GM21619 (cell line): Measurements from ENCODE around the gene WFDC6.

Experiments used
- ATAC-seq: cut with Tn5 transposase; IDR thresholded peaks from one replicate; pipeline ENCODE4 v1.9.1; 2021; ENCODE audit not compliant: unreplicated experiment

The WFDC6 gene

DNA sequence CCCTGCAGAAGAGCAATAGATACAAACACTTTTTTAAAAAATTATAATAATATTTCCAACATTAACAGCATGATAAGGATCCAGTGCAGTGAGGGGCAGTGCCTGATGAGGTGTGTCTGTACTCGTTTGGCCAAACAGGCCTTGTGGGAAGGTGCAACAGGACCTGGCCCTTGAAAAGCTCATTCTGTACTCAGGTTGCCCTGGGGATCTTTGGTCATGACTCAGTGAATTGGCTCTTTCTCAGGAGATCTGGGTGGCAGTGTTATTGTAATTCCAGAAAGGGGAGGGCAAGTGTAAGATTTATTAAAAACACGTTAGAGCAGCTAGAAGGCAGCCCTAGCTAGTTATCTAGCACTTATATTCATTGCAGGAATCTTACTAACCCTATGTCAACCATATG is 21.0 kb downstream of the WFDC6 start:
- no peak for ATAC-seq

DNA sequence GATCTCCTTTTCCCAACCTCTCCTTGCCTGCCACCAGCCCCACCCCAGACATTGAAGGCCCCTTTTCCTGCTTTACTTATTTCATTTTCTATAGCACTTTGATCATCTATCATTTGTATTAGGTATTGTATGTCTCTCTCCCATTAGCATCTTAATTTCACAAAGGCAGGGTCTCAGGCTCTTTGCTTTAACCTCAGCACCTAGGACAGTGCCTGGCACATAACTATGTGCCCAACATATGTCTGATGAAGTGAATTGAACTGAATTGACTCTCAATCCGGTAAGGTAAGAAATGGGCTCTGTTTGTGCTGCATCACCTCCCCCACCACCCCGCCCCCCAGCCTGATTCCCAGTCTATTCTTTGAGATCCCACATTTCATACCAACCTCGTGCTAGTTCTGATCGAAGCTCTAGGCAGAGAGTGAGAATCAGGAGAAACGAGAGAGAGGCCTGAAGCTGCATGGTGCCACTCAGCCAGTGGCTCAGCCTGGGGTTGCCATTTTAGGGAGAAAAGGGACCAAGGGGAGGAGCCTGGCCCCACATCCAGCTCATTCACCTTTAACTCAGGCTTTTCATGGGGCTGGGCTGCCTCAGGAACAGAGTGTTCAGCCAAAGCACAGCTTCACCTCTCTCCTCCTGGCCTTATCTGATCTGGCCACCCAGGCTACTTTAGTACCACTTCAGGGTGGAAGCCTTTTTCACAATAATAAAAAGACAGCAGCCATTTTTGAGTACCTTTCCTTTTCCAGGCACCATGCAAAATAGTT is 24.0 kb downstream of the WFDC6 start, which contains the start of gene SPINT3:
SPINT3 (minus strand) TSS at position 476 of the 767 bp plus-strand sequence; CDS start at position 462, 14 bp downstream.
- ATAC-seq: no peak

DNA sequence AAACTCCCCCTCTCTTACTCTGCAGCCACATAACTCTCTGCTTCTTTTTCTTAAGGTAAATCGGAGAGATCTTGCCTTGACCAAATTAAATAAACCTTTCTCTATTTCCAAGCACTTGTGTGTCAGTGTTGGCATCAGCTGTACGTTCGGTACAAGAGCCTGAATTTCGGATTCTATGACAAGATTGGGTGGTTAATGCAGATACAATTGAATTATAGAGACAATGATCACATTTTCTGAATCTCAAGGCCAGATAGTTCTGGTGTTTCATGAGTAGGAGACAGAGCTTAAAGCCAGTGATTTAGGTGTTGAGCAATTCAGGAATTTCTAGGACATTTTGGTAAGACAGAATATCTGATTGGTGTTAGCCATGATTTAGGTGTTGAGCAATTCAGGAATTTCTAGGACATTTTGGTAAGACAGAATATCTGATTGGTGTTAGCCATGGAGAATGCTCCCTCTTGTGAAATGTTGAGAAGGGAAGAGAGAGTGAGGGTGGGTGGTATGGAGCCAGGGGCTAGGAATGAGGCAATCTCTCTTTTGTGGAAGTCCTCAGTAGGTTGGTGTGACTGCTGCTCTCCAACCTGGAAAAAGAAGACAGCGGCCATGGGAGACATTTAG is 28.9 kb downstream of the WFDC6 start:
- no peak for ATAC-seq

DNA sequence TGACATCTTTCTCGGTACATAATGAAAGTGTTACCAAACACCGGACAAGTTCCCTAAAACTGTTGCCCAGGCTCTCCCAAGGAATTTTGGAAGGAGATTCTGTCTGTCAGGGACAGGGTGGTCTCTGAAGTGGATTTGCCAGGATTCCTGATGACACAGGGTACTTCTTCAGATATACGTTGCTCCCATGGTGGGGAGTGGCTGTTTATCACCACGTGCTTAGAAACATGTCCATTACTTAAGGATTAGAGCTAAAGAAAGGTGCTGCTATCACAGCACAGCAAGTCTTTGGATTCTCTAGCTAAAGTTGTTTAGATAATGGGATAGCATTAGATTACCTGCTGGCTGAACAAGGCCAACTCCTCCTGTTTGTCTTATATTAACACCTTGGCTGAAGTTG is 30.2 kb downstream of the WFDC6 start:
- no peak for ATAC-seq

DNA sequence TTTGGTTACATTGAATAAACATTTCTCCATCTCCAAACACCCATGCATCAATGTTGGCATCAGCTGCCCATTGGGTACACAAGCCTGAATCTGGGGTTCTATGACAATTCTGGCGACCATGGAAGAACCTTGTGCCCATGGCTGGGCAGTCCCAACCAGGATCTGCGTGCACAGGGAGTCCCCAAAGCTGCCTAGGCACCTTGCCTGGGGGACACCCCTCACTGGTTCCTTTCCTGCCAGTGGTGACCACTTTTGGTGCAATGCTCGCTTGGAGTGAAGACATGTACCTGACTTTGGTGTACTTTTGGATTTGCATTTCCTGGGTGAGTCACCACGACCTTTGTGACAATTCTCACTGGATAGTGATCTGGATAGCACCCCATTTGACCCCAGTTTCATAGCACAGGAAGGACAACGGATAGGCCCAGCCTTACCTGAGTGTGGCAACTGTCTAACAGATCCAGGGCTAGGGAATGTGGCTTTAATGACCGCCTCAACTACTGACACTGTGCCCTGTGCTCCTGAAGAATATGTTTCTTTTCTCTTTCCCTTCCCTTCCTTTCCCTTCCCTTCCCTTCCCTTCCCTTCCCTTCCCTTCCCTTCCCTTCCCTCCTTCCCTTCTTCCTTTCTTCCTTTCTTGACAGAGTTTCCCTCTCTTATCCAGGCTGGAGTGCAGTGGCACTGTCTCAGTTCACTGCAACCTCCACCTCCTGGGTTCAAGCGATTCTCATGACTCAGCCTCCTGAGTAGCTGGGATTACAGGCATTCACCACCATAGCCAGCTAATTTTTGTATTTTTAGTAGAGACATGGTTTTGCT is 31.0 kb downstream of the WFDC6 start:
- ATAC-seq: no peak

DNA sequence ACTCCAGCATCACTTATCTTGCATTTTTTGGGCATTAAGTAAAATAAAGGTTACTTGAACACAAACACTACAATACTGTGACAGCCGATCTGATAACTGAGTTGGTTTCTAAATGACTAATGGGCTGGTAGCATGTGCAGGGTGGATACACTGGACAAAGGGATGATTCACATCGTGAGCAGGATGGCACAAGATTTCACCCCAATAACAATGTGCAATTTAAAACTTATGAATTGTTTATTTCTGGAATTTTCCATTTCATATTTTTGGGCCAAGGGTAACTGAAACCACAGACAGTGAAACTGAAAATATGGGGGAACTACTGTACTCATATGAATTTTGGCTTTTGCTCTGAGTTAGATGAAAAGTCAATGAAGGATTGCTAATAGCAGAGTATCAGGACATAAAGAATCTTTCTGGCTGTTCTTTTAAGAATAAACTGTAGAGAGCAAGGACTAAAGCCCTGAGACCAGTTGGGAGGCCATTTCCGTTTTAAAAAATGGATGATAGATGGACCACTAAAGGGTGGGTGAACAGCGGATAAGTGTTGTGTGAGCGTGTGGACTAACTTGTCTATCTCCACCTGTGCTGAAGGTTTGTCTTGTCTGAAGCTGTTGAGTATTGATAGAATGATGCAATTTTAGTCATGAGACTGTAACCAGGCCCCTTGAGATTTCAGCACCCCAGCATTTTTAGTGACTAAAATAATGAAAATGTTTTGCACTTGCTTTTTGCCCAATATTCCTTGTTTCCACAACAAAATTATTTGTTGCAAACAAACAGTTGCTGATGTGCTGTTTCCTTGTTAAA is 32.1 kb downstream of the WFDC6 start:
- ATAC-seq: no peak

DNA sequence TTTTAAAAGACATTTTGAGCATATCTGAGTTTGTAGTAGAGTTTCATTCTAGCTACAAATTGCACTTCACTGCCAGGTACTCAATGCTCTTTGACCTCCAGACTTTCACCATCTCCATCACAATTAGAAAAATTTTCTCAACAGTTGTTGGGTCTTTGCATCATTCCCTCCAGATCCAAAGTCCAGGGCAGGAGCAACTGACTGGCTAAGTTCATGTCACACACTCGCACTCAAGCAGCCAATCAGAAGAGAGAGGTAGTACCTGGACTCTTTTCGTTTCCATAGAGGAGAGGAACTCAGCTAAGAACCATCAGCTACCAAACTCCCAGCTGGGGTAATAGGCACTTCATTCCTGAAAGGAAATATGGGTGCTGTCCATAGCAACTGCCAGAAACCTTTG is 32.9 kb downstream of the WFDC6 start:
- no peak for ATAC-seq

DNA sequence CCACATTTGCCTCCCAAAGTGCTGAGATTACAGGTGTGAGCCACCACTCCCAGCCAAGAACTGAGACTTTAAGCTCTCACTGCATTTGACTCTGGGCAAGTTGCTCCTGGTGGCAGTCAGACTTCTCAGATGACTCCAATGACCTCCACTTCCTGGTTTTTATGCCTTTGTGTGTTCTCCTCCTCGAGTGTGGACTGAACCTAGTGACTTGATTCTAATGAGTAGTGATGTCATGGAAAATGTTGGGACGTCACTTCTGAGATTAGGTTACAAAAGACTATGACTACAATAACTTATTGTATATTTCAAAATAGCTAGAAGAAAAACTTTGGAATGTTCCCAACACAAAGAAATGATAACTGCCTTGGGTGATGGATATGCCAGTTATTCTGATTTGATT is 35.9 kb downstream of the WFDC6 start:
- no peak for ATAC-seq

DNA sequence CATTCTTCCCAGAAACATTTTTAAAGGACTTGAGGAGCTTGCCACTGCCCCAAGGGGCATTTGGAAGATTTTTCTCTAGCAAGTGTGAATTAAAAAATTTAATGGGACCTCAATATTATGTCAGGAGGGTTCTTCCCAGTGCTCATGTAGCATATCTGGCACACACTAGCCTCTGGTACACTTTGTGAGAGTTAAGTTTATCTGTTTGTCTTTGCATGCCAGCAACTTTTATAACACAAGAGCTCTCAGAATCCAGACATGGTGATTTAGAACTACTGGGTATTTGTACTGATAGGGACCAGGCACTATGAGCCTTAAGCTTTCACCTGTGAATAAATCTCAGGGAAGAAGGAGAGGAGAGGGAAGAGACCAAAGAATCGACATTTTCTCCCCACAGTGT is 36.7 kb downstream of the WFDC6 start:
- ATAC-seq: no peak

DNA sequence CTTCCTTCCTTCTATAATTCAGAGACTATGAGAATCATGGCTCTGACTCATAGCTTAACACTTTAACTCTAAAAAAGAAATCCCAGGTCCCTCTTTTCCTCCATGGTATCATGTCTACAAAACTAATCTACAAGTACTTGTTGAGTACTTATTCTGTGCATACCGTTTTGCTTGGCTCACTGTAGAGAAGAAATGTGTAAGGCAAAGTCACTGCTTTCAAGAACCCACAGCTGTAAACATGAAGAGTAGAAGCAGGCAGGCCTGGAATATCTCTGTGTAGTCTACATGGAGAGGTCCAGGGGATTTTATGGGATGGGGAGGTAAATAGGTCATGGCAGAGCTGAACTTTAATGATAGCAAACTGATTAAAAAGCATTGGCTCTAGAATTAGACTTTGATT is 37.7 kb downstream of the WFDC6 start:
- ATAC-seq: no peak

DNA sequence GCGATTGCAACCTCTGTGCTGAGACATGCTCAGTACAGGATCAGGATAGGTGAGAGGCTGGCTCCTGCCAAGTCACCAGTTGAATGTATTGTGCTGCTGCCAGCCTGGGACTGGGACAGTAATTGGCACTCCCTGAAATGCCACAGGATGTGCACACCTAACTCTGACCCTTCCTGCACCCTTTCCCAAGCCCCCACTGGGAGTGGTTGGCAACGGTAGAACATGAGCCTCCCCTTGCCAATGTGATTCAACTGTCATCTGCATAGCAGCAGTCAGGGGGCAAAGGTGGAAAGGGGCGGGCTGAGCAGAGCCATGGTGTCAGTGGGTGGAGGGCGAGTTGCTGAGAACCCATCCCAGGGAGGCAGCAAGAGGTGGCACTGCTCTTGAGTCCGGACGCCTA is 39.3 kb downstream of the WFDC6 start:
- no peak for ATAC-seq

DNA sequence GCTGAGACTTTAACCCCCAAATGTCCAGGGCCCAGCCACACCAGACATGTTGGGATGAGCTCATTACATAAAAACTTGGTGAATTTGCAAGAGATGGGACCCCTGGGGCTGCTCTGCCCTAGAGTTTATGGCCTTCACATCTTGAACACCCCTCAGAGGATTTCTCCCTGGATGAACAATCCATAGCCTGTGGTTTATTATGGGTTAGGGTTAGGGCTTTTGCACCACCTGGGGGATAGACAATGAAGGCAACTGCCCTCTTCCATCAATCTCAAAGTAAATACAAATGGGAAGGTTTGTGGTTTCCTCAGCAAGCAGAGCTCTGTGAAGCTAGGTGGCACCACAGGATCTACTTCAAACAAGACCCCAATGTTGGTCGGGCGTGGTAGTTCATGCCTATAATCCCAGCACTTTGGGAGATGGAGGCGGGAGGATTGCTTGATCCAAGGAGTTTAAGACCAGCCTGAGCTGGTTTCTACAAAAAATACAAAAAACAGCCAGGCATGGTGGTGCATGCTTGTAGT is 41.2 kb downstream of the WFDC6 start:
- ATAC-seq: no peak

DNA sequence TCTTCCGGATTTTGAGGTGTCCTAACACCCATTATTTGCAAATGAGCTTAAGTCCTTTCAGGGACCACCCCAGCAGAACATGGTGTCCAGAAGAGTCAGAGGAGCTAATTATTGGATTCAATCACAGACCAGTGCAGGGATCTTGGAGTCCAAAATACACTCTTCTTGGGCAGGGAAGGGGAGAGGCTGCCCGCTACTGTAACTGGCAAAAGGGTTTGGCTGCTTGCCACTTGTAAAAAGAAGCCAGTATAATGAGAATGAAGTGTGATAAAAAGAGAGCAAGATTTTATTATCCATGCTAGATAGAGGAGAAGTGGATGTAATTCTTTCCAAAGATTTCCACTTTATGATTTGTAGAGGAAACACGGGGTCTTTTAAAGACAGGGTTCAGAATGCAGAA is 43.1 kb downstream of the WFDC6 start:
- no peak for ATAC-seq

DNA sequence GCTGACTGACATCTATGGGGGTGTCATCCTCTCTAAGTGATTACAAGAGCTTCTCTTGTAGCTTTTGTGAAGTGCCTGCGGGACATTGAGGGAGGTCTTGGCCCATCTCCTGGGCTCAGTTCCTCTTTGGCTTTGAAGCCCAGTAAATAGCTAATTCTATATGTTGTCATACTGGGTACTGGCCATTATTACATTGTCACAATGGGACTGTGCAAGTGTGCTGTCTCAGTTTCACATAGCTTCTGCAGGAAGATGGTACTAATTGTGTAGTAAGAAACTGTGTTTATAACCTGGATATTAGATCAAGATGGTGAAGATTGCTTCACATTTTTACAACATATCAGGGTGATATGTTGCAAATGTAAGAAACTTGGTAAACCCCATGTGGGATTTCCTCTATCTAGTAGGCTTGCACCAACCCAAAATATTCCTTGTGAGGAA is 43.8 kb downstream of the WFDC6 start:
- no peak for ATAC-seq

DNA sequence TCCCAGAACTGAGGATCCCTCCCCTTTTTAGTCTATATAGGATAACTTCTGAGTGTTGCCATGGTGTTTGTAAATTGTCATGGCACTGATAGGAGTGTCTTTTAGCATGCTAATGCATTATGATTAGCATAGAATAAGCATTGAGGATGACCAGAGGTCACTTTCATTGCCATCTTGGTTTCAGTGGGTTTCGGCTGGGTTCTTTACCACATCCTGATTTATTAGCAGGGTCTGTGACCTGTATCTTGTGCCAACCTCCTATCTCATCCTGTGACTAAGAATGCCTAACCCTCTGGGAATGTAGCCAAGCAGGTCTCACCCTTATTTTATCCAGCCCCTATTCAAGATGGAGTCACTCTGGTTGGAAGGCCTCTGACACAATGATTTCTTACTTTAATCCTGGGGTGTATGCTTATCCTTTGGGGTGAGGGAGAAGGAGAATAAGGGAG is 50.2 kb downstream of the WFDC6 start:
- ATAC-seq: no peak

DNA sequence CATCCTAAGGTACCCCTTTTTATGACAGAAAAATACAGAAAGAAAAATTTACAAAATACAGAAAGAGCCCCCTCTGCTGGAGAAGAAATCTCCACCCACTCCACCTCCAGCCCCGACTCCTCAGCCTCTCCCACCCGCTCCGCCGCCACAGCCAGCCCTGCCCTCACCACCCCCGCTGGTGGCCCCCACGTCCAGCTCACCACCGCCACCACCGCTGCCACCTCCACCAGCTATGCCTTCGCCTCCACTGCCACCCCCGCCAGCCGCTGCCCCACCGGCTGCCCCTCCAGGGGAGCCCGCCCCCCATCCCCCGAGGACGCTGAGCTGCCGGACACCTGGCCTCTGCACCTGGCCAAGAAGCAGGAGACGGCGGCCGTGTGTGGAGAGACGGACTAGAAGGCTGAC is 52.0 kb downstream of the WFDC6 start:
- ATAC-seq: no peak

DNA sequence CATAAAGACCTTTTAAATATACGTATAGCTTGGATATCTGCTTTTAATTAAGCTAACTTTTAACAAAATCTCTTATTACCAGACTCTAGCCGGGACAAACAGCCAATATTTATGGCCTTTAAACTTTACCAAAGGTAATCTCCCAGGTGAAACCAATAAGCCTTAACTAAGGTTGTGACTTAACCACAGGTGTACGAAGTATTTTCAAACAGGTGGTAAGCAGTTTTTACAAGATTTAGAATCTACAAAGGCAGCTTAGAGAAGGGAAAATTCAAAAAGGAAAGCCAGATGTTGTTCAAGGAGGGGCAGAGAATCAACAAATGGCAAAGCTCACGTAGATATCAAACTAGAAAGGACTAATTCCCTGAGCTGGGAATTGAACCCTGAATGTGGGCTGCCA is 53.9 kb downstream of the WFDC6 start:
- no peak for ATAC-seq

DNA sequence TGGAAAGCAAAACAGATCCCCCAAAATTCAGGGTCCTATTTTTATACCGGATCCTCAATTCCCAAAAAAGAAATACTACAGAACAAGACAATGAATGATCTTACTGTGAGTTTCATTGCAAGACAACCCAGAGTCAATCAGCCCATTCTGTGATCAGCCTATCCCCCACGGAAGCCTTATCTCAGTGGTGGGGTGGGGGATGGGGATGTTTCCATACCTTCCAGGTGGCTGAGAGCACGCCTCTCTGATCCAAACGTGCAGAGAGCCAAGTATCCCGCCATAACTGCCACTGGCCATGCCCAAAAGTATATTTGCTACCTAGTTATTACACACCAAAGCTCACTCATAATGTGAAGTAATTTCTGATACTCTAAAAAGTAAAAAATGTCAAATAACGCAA is 54.6 kb downstream of the WFDC6 start:
- no peak for ATAC-seq
